Measurements from ENCODE around the gene NMNAT2.

Gene NMNAT2

DNA sequence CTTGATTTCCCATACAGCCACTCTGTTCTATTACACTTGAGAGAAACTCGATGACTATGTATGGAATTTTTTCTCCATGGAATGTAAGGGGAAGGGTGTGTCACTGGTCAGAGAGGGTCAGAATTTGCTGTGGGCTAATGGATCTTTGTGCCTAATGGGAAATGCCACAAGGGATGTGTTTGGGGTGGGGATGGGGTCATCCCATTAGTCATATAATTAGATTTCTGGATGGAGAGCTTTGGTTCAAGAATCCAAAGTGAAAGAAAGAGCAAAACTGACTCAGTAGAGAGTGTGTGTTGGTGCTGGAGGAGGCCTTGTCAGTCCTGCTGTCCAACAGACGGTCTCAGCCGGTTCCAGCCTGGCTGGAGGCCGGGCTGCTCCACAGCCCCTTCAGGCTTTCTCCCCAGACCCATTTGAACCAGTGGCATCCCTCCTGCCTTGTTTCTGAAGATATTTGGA is 145.8 kb downstream of the NMNAT2 start:
- no peak for DNase-seq (ENCODE audit: low spot score)
- Histone ChIP-seq H3K4me3 (no peak overlapping the region), H3K27ac (peak overlapping the region; percentile 13 to 78)
- TF ChIP-seq, protein P1, sequence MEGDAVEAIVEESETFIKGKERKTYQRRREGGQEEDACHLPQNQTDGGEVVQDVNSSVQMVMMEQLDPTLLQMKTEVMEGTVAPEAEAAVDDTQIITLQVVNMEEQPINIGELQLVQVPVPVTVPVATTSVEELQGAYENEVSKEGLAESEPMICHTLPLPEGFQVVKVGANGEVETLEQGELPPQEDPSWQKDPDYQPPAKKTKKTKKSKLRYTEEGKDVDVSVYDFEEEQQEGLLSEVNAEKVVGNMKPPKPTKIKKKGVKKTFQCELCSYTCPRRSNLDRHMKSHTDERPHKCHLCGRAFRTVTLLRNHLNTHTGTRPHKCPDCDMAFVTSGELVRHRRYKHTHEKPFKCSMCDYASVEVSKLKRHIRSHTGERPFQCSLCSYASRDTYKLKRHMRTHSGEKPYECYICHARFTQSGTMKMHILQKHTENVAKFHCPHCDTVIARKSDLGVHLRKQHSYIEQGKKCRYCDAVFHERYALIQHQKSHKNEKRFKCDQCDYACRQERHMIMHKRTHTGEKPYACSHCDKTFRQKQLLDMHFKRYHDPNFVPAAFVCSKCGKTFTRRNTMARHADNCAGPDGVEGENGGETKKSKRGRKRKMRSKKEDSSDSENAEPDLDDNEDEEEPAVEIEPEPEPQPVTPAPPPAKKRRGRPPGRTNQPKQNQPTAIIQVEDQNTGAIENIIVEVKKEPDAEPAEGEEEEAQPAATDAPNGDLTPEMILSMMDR (IDR thresholded peaks at IDR 0.05), result no peak

DNA sequence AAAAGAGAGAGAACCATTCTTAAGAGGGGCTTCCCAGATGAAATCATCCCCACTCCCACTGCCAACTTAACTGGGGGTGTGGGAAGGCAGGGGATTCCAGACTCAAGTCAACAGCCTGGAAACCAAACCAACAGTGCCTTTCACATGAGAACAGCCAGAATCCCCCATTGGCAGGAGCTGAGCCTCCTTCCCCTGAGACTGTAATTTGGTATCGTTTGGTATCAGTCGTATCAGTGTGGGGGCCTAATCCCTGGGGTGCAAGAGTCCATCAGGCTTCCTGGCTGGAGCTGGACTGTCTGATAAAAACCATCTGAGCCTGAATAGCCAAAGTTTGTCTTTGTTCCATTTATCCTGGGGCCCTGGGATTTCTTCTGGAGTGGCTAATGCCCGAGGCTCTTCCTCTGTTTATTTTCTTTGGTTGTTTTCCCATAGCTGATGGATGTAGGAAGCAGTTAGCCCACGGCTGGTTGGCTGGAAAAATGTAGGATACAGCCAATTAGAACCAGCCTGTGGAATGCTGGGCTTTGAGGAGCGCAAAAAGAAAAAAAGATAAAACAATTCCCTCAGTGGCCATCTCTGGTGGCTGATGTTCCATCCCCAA is 147.5 kb downstream of the NMNAT2 start:
- H3K27ac ChIP-seq, result peak overlapping the region; percentile 20 to 72
- no peak overlapping the region for H3K4me3 ChIP-seq
- TF ChIP-seq, protein P1 (IDR thresholded peaks at IDR 0.05), result no peak
- DNase-seq (ENCODE audit: low spot score), result no peak

DNA sequence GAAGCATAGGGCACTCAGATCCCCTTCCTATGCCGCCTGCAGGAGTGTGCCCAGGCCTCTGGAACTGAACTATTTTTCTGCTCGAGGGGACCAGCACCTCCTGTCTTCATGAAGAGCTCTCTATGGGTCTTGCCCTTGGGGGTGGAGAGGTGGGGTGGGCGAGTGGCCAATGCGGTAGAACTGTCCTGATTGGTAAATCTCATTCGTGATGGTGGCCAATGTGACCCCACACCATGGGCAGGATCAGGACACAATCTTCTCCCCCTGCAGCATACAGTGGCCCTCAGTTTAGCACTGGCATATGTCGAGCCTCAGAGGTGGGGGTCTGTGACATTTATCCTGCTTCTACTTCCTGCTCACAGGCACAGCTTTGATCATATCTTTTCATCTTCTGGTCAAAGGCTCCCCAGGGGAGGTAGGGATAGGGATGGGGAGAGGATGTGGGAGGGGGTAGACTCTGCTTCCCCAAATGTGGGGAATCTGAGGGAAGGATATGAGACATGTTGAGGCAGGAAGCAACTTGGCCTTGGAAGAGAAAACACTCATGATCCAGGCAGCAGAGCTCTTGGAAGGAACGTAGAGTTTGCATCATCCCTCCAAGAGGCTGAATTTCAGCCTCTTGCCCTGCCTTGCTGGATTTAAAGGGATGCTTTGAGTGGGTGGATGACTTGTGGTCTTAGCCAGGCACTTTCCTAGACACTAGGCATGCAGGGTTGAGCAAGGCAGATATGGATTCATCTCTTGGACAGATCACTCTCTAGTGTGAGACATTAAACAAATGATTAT is 150.3 kb downstream of the NMNAT2 start:
- H3K4me3 ChIP-seq, result no peak overlapping the region
- peak overlapping the region in 1 of 2 donors; percentile 86 for H3K27ac ChIP-seq
- TF ChIP-seq, protein P1 (IDR thresholded peaks at IDR 0.05), result no peak
- no peak for DNase-seq (ENCODE audit: low spot score)

DNA sequence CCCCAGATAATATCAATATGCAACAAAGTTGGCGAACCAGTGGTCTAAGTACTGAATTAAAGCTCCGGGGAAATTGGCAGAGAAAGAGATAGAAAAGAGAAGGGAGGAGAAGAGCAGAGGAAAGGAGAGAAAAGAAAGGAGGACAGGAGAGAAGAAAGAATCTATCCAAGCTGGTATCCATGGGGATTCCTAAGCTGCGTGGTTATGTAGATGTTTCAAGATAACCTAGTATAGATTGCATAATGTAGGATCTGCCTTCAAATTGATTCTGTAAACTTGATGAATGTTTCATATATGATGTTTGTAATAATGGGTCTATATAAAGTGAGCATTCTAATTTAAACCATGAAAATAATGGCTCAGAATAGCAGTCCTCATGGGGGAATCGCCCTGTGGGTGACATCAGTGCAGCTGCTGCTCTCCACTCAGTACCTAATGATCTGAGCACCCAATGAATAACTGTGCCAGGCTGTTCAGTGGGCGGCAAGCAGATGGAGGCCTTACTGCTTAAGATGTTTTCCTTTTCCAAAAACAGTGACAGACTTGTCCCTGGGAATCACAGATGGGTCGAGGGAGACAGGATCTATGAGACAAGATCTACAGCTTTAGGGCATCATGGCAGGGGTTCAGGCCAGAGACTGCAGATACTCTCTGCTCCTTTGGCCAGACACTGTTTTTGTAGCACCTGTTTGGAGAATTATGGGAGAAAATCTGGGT is 154.1 kb downstream of the NMNAT2 start:
- Histone ChIP-seq H3K27ac (no peak overlapping the region), H3K4me3 (no peak overlapping the region)
- no peak for DNase-seq (ENCODE audit: low spot score)
- TF ChIP-seq, protein P1 (IDR thresholded peaks at IDR 0.05), result no peak

DNA sequence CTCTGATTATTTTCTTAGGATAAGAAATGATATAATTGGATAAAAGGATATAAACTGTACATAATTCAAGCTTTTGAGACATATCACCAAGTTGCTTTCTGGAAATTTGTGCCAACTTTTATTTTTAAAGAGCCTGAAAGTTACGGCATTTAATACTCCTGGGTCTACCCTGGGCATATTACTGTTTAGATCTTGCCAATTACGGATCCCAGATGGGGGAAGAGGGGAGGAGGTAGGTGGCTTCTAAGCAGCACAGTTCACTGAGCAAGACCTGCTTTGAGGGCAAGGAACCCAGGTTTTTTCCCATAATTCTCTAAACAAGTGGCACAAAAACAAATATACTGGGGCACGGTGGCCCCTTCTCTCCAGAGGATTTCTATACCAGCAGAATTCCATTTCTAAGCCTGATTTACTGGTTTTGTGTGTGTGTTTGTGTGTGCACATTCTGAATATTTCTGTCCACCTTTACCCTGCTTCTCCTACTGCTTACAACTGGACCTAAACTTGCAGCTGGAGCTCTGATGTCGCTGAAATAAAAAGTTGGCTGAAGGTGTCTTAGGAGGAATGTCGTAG is 155.5 kb downstream of the NMNAT2 start:
- H3K4me3 ChIP-seq, result no peak overlapping the region
- TF ChIP-seq, protein P1 (IDR thresholded peaks at IDR 0.05), result no peak

DNA sequence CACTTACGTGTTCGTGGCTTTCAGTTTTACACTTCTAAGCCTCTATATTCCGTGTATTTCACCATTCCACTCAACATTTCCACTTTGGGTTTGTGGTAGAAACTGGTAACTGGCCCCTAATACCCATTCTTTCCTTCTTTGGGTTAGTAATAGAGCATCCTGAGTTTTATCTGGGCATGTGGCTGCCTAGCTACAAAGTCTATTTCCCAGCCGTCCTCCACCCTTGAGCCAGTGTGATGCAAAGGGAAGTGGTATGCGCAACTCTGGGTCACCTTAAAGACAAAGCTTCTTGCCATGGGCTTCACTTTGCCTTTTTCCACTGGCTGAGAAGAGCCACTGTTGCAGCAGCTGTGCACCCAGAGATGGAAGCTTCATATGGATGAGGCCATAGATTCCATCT is 158.3 kb downstream of the NMNAT2 start:
- TF ChIP-seq, protein P1 (IDR thresholded peaks at IDR 0.05), result no peak
- Histone ChIP-seq H3K27ac (no peak overlapping the region), H3K4me3 (no peak overlapping the region)
- DNase-seq (ENCODE audit: low spot score), result no peak

More for the DNA sequence above, 155.5 kb downstream of the NMNAT2 start:
- DNase-seq (ENCODE audit: low spot score), result no peak
- H3K27ac ChIP-seq, result no peak overlapping the region
